ENCODE results near the gene ARHGEF33. TPM values are rescaled to one million over a fixed set of nuclear protein-coding genes. Genes with fewer than 3 reads are reported as not detected.

The ARHGEF33 gene
- total and polyA plus RNA-seq, 2 of the 8 experiments (the other 6 are each of a cell fraction or from before 2014, with no cell fraction given) = 0.09 to 0.95 TPM

GRCh38 chr2:38959466-38959865 is 69.8 kb downstream of the ARHGEF33 start:
- H3K4me3 ChIP-seq (ENCODE audit: extremely low read depth in 1 of 4, insufficient read depth in 2 of 4, low read depth in 3 of 4, low read length in 4 of 4) = peak overlapping the region in 1 of 4 experiments; percentile 49; a peak in 3 of 8 replicates
- TF ChIP-seq JUN (IDR thresholded peaks at IDR 0.05; ENCODE audit: low read depth, low read length) (no peak), SIRT6 (IDR thresholded peaks at IDR 0.05; ENCODE audit: low read length) (no peak), SRF (IDR thresholded peaks at IDR 0.05; ENCODE audit: low read depth, low read length) (no peak), RBBP5 (IDR thresholded peaks at IDR 0.05; ENCODE audit: borderline replicate concordance, low read depth, low read length) (no peak), SP4 (IDR thresholded peaks at IDR 0.05; ENCODE audit: low read length) (no peak), ASH2L (IDR thresholded peaks at IDR 0.05; ENCODE audit: low read length) (no peak), SIX5 (IDR thresholded peaks at IDR 0.05; ENCODE audit: low read depth, low read length) (no peak), MAFK (IDR thresholded peaks at IDR 0.05; ENCODE audit: low read depth, low read length) (no peak), SP1 (IDR thresholded peaks at IDR 0.05; ENCODE audit: low read depth, low read length) (no peak), TEAD4 (IDR thresholded peaks at IDR 0.05; ENCODE audit: low read depth, low read length) (no peak), PHF8 (conservative IDR thresholded peaks at IDR 0.05; ENCODE audit: low read depth, low read length) (no peak), BACH1 (IDR thresholded peaks at IDR 0.05; ENCODE audit: low read length) (no peak), KDM5A (IDR thresholded peaks at IDR 0.05; ENCODE audit: low read length) (no peak), GABPA (IDR thresholded peaks at IDR 0.05; ENCODE audit: borderline replicate concordance, insufficient read depth, low read length) (no peak), TAF7 (optimal IDR thresholded peaks at IDR 0.05; ENCODE audit: borderline replicate concordance, low read depth, low read length) (no peak)

More at GRCh38 chr2:38959466-38959865, 69.8 kb downstream of the ARHGEF33 start:
- H3K56ac ChIP-seq (replicated peaks; ENCODE audit: insufficient read length, low read depth, low read length) = no peak overlapping the region
- FAIRE-seq (no peak), DNase-seq (ENCODE audit: low read depth in 1 of 2, low spot score in 2 of 2) (peak in 1 of 2 experiments; percentile 52)
- H2BK120ac ChIP-seq (replicated peaks; ENCODE audit: low read depth, low read length) = no peak overlapping the region
- H2BK5ac ChIP-seq (ENCODE audit: low read depth, low read length) = no peak overlapping the region
- no peak overlapping the region for H2AK5ac ChIP-seq (ENCODE audit: low read depth, low read length)
- peaks cover 0 to 7% of the 10 kb centered on the region in 2 experiments; a peak in 1 of 4 replicates for H3K9me3 ChIP-seq (ENCODE audit: insufficient read depth in 2 of 2, low read depth in 1 of 2, low read length in 1 of 2)
- H3K79me1 ChIP-seq (ENCODE audit: low read depth, low read length) = no peaks in the 10 kb centered on the region
- H4K8ac ChIP-seq (ENCODE audit: extremely low read depth, insufficient read depth, low read length) = no peak overlapping the region
- peak overlapping the region; percentile 47; the same call in 1 of the 2 replicates for H2AFZ ChIP-seq (ENCODE audit: low read length)
- no peak overlapping the region for H3K9ac ChIP-seq (replicated peaks in 1 of 4; ENCODE audit: extremely low read depth in 1 of 4, low read depth in 3 of 4, low read length in 3 of 4)
- 94% methylated on average over 24 of the region's 24 CpGs; no CpG with 5 or more reads in 1 of the 2 experiments for WGBS, 2 experiments (ENCODE audit: extremely low coverage in 1 of 2, insufficient coverage in 1 of 2, insufficient read length in 1 of 2, insufficient replicate concordance in 2 of 2, low coverage in 1 of 2, low lambda C conversion rate in 2 of 2, missing lambda C conversion rate in 1 of 2)
- H3K4me1 ChIP-seq (replicated peaks in 1 of 4; ENCODE audit: control insufficient read depth in 3 of 4, insufficient read depth in 4 of 4, low read length in 3 of 4) = peaks cover 0 to 5% (median under 1%) of the 10 kb centered on the region in 4 experiments; a peak in 1 of 7 replicates
- H4K20me1 ChIP-seq (replicated peaks in 1 of 2; ENCODE audit: control insufficient read depth in 1 of 2, insufficient read depth in 2 of 2, low read length in 2 of 2) = no peaks in the 10 kb centered on the region
- no peaks in the 10 kb centered on the region; a peak in 1 of 8 replicates for H3K36me3 ChIP-seq (ENCODE audit: control insufficient read depth in 2 of 4, insufficient read depth in 4 of 4, low read length in 3 of 4)
- no peak overlapping the region for H3K27ac ChIP-seq (ENCODE audit: low read depth, low read length)
- H3K4me2 ChIP-seq (ENCODE audit: insufficient read depth in 1 of 2, low read depth in 2 of 2, low read length in 2 of 2) = peak overlapping the region; percentile 68; a peak in 3 of 4 replicates
- H3K14ac ChIP-seq (ENCODE audit: insufficient read length) = no peak overlapping the region
- no peak overlapping the region for H4K5ac ChIP-seq (ENCODE audit: insufficient read length, low read depth, low read length)
- H4K91ac ChIP-seq (replicated peaks; ENCODE audit: insufficient read length, low read length) = no peak overlapping the region
- no peak overlapping the region for H2BK20ac ChIP-seq (ENCODE audit: low read length)
- H2BK12ac ChIP-seq (ENCODE audit: low read depth, low read length) = no peak overlapping the region
- H3K18ac ChIP-seq (ENCODE audit: extremely low read depth, low read length) = no peak overlapping the region
- no peak overlapping the region for H3K23ac ChIP-seq (ENCODE audit: insufficient read length)
- no peak overlapping the region for H2BK15ac ChIP-seq (ENCODE audit: low read length)
- H3K23me2 ChIP-seq (ENCODE audit: low read depth, low read length) = no peaks in the 10 kb centered on the region
- no peaks in the 10 kb centered on the region for H3K79me2 ChIP-seq (ENCODE audit: control insufficient read depth in 1 of 2, insufficient read depth in 2 of 2, low read length in 2 of 2)
- POLR2A ChIA-PET (ENCODE audit: partially characterized antibody) = interaction anchor here (0.6 to 2.1 kb wide), 8 partner anchors 8 to 748 kb away, joined by 3 to 9 read pairs (median 4); partner anchors contain the start of gene SRSF7
- peaks cover 2 to 28% (median 23%) of the 10 kb centered on the region in 4 experiments for H3K27me3 ChIP-seq (replicated peaks in 1 of 4; ENCODE audit: control insufficient read depth in 3 of 4, extremely low read depth in 1 of 4, insufficient read depth in 3 of 4, low read length in 3 of 4)
- CTCF ChIA-PET (ENCODE audit: partially characterized antibody) = interaction anchor here (0.8 to 4.1 kb wide), 6 partner anchors 10 to 64 kb away, joined by 3 to 48 read pairs (median 4); no protein-coding TSS in a partner anchor
- no peak overlapping the region for H3K4ac ChIP-seq (replicated peaks; ENCODE audit: insufficient read length, low read depth, low read length)
